Measurements from ENCODE around the gene MAMDC4.

Gene MAMDC4

GRCh38 chr9:136896027-136896426, 43.9 kb downstream of the MAMDC4 start:
- no peak for DNase-seq

- DNase-seq = no peak
Observed at GRCh38 chr9:136898483-136899100, 46.4 kb downstream of the MAMDC4 start.

GRCh38 chr9:136899196-136899595, 47.0 kb downstream of the MAMDC4 start:
- DNase-seq = no peak

- DNase-seq = no peak
Observed at GRCh38 chr9:136900556-136900955, 48.4 kb downstream of the MAMDC4 start.

GRCh38 chr9:136900988-136901515, 48.9 kb downstream of the MAMDC4 start:
- DNase-seq = no peak

- no peak for DNase-seq
Observed at GRCh38 chr9:136901516-136902258, 49.5 kb downstream of the MAMDC4 start.

- no peak for DNase-seq
Observed at GRCh38 chr9:136902259-136902821, 50.2 kb downstream of the MAMDC4 start.

GRCh38 chr9:136903041-136903554, 51.0 kb downstream of the MAMDC4 start:
- DNase-seq = no peak

- no peak for DNase-seq
Observed at GRCh38 chr9:136906266-136906665, 54.1 kb downstream of the MAMDC4 start.

GRCh38 chr9:136907011-136907914, 55.1 kb downstream of the MAMDC4 start:
- no peak for DNase-seq
